Activated T-helper 17 cell treated with anti-CD3 and anti-CD28 coated beads, Interleukin-2, amount 50 U/mL, for 72 hours (primary cell): ENCODE data around the gene LRRC70. TPM values are rescaled to one million over a fixed set of nuclear protein-coding genes. Genes with fewer than 3 reads are reported as not detected.

ENCODE experiments used
- total RNA-seq, 2 donors: library from RNA; stranded (reverse); gene quantifications; one replicate each; pipeline ENCODE4 v1.2.3, GENCODE V29; 2022

The LRRC70 gene
- total RNA-seq, 2 donors from 2014 or later, result 1.1 to 2.5 TPM

Other genes starting within 250 kb of the LRRC70 start
- 10 to 100 TPM; 33.7 to 45.9 TPM for gene DIMT1, start 174.9 kb upstream of the LRRC70 start, total RNA-seq
- gene IPO11, start 166.1 kb upstream of the LRRC70 start, total RNA-seq, result 10 to 100 TPM; 30.2 to 62.2 TPM